Measurements from ENCODE around the gene ZSCAN1.

The ZSCAN1 gene

GRCh38 chr19:58033741-58034476 lies at the start of gene ZSCAN1:
TSS of gene ZSCAN1 (plus strand) at chr19:58034025. CDS start at chr19:58037837, 3,812 bp downstream.
- no peak within 1 kb of the TSS for H3K4me3 ChIP-seq (ENCODE audit: low read depth, low read length)
- no peak for TF ChIP-seq CTCF (IDR thresholded peaks at IDR 0.05; ENCODE audit: insufficient read depth, low read depth, low read length, missing control alignments)
- DNase-seq (ENCODE audit: low read depth) = no peak

DNA sequence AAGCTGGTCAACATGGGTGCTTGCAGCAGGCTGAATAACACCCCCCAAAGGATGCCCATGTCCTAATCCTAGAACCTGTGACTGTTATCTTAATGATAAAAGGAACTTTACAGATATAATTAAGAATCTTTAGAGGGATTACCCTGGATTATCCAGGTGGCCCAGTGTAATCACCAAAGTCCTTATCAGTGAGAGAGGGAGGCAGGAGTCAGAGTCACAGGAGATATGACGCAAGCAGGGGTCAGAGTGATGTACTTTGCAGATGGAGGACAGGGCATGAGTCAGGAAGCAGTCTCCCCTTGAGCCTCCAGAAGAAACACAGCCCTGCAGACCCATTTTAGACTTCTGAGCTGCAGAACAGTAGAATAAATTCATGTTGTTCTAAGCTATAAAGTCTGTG lies 41.0 kb upstream of the ZSCAN1 start:
- no peak for TF ChIP-seq CTCF (IDR thresholded peaks at IDR 0.05; ENCODE audit: insufficient read depth, low read depth, low read length, missing control alignments)
- DNase-seq (ENCODE audit: low read depth) = no peak
- H3K4me3 ChIP-seq (ENCODE audit: low read depth, low read length) = no peak overlapping the region

GRCh38 chr19:58000677-58001076 lies 33.1 kb upstream of the ZSCAN1 start:
- DNase-seq (ENCODE audit: low read depth) = no peak
- no peak for TF ChIP-seq CTCF (IDR thresholded peaks at IDR 0.05; ENCODE audit: insufficient read depth, low read depth, low read length, missing control alignments)
- H3K4me3 ChIP-seq (ENCODE audit: low read depth, low read length) = no peak overlapping the region

GRCh38 chr19:58001895-58002369 lies 31.9 kb upstream of the ZSCAN1 start:
- H3K4me3 ChIP-seq (ENCODE audit: low read depth, low read length) = peak overlapping the region; percentile 84
- TF ChIP-seq CTCF (IDR thresholded peaks at IDR 0.05; ENCODE audit: insufficient read depth, low read depth, low read length, missing control alignments) = no peak
- no peak for DNase-seq (ENCODE audit: low read depth)

- H3K4me3 ChIP-seq (ENCODE audit: low read depth, low read length) = peak within 1 kb of the TSS; percentile 84
- no peak for TF ChIP-seq CTCF (IDR thresholded peaks at IDR 0.05; ENCODE audit: insufficient read depth, low read depth, low read length, missing control alignments)
- DNase-seq (ENCODE audit: low read depth) = peak; percentile 96
Measured at GRCh38 chr19:58002384-58003173, 31.2 kb upstream of the ZSCAN1 start, which contains the start of gene ZNF606. TSS of gene ZNF606 (minus strand) at chr19:58002820. CDS start at chr19:58001319, 1,501 bp downstream.

DNA sequence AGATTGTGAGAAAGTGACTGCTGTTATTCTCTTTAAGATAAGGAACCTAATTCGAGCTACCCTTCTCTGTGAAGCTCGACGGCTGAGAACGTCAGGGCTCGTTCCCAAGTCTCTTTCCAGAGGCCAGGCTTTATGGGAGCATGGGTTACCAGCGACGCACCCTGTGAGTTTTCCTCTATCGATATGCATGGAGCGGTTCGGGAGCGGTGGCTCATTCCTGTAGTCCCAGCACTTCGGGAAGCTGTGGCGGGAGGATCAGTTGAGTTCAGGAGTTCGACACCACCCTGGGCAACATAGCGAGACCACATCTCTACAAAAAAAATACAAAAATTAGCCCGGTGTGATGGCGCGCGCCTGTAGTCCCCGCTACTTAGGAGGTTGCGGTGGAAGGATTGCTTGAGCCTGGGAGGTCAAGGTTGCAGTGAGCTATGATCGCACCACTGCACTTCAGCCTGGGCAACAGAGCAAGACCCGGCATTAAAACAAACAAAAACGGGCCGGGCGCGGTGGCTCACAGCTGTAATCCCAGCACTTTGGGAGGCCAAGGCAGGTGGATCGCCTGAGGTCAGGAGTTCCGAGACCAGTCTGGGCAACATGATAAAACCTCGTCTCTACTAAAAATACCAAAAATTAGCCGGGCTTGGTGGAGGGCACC lies 30.5 kb upstream of the ZSCAN1 start:
- peak overlapping the region; percentile 84 for H3K4me3 ChIP-seq (ENCODE audit: low read depth, low read length)
- DNase-seq (ENCODE audit: low read depth) = no peak
- no peak for TF ChIP-seq CTCF (IDR thresholded peaks at IDR 0.05; ENCODE audit: insufficient read depth, low read depth, low read length, missing control alignments)

Data from GM12865 (cell line).